GM12873 (cell line): ENCODE data around the gene IQCH.

Experiments used
- CTCF ChIP-seq: IDR thresholded peaks from 2 replicates; pipeline ENCODE4 v1.5.1; 2012; ENCODE audit warnings: low read depth, mild to moderate bottlenecking, moderate library complexity, low read length, control low read depth; ENCODE audit not compliant: insufficient read depth; ENCODE audit errors: missing control alignments

The IQCH gene

DNA sequence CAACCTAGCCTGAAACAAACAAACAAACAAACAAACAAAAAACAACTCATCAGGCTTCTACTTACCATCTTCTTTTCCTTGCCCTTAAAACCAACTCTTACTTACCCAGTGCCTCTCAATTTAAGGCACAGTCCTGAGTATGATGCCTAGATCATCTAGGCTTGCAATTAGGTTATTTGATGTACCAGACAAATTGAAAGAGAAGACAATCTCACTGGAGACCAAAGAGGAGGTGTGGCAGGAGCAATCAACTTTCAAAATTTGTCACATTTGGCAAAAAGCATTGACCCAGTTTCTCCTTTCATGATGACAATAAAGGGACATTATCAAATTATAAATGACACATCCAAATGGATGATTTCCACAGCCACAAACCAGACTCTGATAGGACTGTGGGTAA, 36.2 kb upstream of the IQCH start:
- TF ChIP-seq CTCF = no peak

GRCh38 chr15:67219288-67219687, 35.3 kb upstream of the IQCH start:
- TF ChIP-seq CTCF = no peak

DNA sequence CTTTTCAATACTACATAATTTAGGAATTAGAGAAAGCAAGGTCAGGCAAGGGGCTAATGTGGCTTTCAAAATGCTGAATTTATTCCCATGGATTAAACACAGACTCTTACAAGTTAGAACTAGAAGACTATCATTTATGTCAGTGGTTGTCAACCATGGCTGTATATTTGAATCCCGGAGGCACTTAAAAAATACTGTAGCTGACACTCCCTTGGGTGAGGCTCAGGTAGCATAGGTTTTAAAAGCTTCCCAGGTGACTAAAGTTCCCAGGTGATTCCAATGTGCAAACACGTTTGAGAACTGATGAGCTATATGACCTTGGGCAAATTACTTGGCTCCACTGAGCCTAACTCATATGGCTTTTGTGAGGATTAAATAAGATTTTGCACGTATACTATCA, 29.7 kb upstream of the IQCH start:
- TF ChIP-seq CTCF = no peak

GRCh38 chr15:67225336-67225735, 29.2 kb upstream of the IQCH start:
- no peak for TF ChIP-seq CTCF

DNA sequence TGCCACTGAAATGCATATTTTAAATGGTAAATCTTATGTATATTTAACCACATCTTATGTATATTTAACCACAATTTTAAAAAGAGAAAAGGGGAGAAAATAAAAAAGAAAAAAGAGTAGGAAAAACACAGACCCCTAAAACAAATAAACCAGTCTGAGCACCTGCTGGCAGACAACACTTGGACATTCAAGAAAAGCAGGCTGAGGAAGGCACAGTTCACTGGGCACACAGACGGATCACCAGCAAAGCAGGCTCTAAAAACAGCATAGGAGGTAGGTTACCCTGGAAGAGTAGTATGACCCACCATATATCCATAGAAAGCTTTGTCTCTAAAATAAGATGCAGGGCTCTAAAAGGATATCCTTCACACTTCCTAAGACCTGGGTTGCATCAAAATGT, 27.2 kb upstream of the IQCH start:
- TF ChIP-seq CTCF = no peak

- TF ChIP-seq CTCF = no peak
Observed at GRCh38 chr15:67227846-67228245, 26.7 kb upstream of the IQCH start.

GRCh38 chr15:67228286-67228685, 26.3 kb upstream of the IQCH start:
- TF ChIP-seq CTCF = no peak

- TF ChIP-seq CTCF = no peak
Observed at GRCh38 chr15:67230504-67230903, 24.1 kb upstream of the IQCH start.
